Stomach (tissue), 9 donors: Measurements from ENCODE around the gene HBA2. TPM values are rescaled to one million over a fixed set of nuclear protein-coding genes. Genes with fewer than 3 reads are reported as not detected.
"Not testable (repeated sequence)": the region's sequence is repeated elsewhere in the genome, so short reads cannot be mapped to it uniquely, and the experiment has no call there.

Source experiments
- DNase-seq, 2 donors: peaks; one replicate each; pipeline versions ENCODE4 v3.0.0 to v3.0.0-alpha.2; 2013 to 2019
- H3K27ac ChIP-seq, 5 donors: fragments of 200-600 bp in 4 of 5; sonication (generic) in 4 of 5; one replicate each; pipeline ENCODE4 v1.5.1; 2013 to 2019; ENCODE audit warnings: mild to moderate bottlenecking in 1 of 5, moderate library complexity in 1 of 5
- H3K27me3 ChIP-seq, 3 donors: fragments of 200-600 bp; sonication (generic); one replicate each; pipeline ENCODE4 v1.5.1; 2017 to 2019; ENCODE audit warnings: mixed run types in 1 of 3
- H3K36me3 ChIP-seq, 4 donors: fragments of 200-600 bp; sonication (generic); 1 replicate in 3 of 4; 2 replicates in 1 of 4; pipeline ENCODE4 v1.5.1; 2016 to 2019
- H3K4me1 ChIP-seq, 4 donors: fragments of 200-600 bp; sonication (generic); one replicate each; pipeline ENCODE4 v1.5.1; 2016 to 2019
- H3K4me3 ChIP-seq, 4 donors: fragments of 200-600 bp; sonication (generic) in 3 of 4; one replicate each; pipeline ENCODE4 v1.5.1; 2016 to 2019; ENCODE audit warnings: mild to moderate bottlenecking in 1 of 4
- H3K9me3 ChIP-seq, 4 donors: fragments of 200-600 bp; sonication (generic); one replicate each; pipeline ENCODE4 v1.5.1; 2016 to 2019
- CTCF ChIP-seq, 7 experiments: fragments of 450-650 bp in 4 of 7; fragments of 200-600 bp in 3 of 7; sonication (generic) in 3 of 7; IDR thresholded peaks; one replicate each; pipeline ENCODE4 v1.5.1; 2016 to 2019; ENCODE audit warnings: antibody characterized with exemption in 7 of 7, control low read depth in 2 of 7, mild to moderate bottlenecking in 1 of 7
- EP300 ChIP-seq: sonication (generic); formaldehyde crosslinking; IDR thresholded peaks from one replicate; pipeline ENCODE4 v1.6.1; 2017; ENCODE audit warnings: antibody characterized with exemption
- POLR2A ChIP-seq, 4 donors: fragments of 450-650 bp; IDR thresholded peaks; one replicate each; pipeline ENCODE4 v1.6.1; 2016; ENCODE audit warnings: antibody characterized with exemption in 4 of 4, control low read depth in 2 of 4, mild to moderate bottlenecking in 1 of 4, moderate library complexity in 1 of 4
- POLR2AphosphoS5 ChIP-seq, 3 donors: sonication (generic); formaldehyde crosslinking; IDR thresholded peaks; one replicate each; pipeline ENCODE4 v1.6.1; 2016; ENCODE audit warnings: antibody characterized with exemption in 3 of 3
- WGBS, 5 donors: extraction: QIAGEN DNeasy Blood & Tissue Kit in 3 of 5; methylation state at CpG; one replicate each; pipeline versions ENCODE4 v1.1.5 to v1.1.7; 2013 to 2018; 5-methylcytosine and 5-hydroxymethylcytosine counted together
- intact Hi-C: fragments of 100-400 bp; cut with DNase I; formaldehyde crosslinking; loops from one replicate; pipeline ENCODE4 v1.15.1; 2023; ENCODE audit warnings: low total_unique reads
- polyA plus RNA-seq, 3 donors: library from polyadenylated mRNA; stranded (reverse); fragments of 200-250 nt; gene quantifications; one replicate each; pipeline ENCODE4 v1.2.3, GENCODE V29; 2013
- total RNA-seq, 5 donors: library from RNA; depleted of rRNA; stranded (reverse); fragments of >200 nt; gene quantifications; one replicate each; pipeline versions ENCODE4 v1.1.0 to v1.2.3, GENCODE V29; 2014 to 2016
- donor health status: healthy with polysubstance abuse.
- donor health status: Bipolar disorder and iron deficiency.
- donor health status: healthy.

HBA2 gene
- total and polyA plus RNA-seq, 8 donors = 3.5 to 570 (median 18.5) TPM; not detected in 1

GRCh38 chr16:154217-155030, 18.3 kb upstream of the HBA2 start:
- H3K27me3 ChIP-seq = peaks cover 0 to 72% (median 22%) of the 10 kb centered on the region in 3 donors
- peak; percentile 29 to 70 for DNase-seq
- H3K9me3 ChIP-seq = no peaks in the 10 kb centered on the region
- no peak for TF ChIP-seq CTCF (IDR thresholded peaks at IDR 0.05)
- TF ChIP-seq POLR2A (IDR thresholded peaks at IDR 0.05) = no peak
- TF ChIP-seq EP300 = no peak
- no peak for TF ChIP-seq POLR2AphosphoS5 (IDR thresholded peaks at IDR 0.05)
- H3K36me3 ChIP-seq = no peaks in the 10 kb centered on the region
- H3K27ac ChIP-seq = no peak overlapping the region
- 2 to 4% (median 3%) methylated on average over 28 to 52 of the region's 59 CpGs for WGBS, 5 donors
- peak overlapping the region; percentile 46 to 54 (median 50) for H3K4me3 ChIP-seq
- H3K4me1 ChIP-seq = peaks cover 8 to 11% (median 10%) of the 10 kb centered on the region in 4 donors
- intact Hi-C loops = no loop called here

GRCh38 chr16:155031-155398, 17.7 kb upstream of the HBA2 start:
- TF ChIP-seq EP300 (no peak), POLR2A (IDR thresholded peaks at IDR 0.05) (no peak), POLR2AphosphoS5 (IDR thresholded peaks at IDR 0.05) (no peak)
- peaks cover 0 to 73% (median 22%) of the 10 kb centered on the region in 3 donors for H3K27me3 ChIP-seq
- H3K9me3 ChIP-seq = no peaks in the 10 kb centered on the region
- no peak for DNase-seq
- peak overlapping the region in 3 of 4 donors; percentile 48 to 54 (median 51) for H3K4me3 ChIP-seq
- no peak overlapping the region for H3K27ac ChIP-seq
- H3K4me1 ChIP-seq = peaks cover 8 to 11% (median 10%) of the 10 kb centered on the region in 4 donors
- H3K36me3 ChIP-seq = no peaks in the 10 kb centered on the region
- intact Hi-C loops = no loop called here
- 58 to 78% (median 64%) methylated on average over 7 of the region's 7 CpGs for WGBS, 5 donors

- WGBS, 5 donors = 39 to 49% (median 47%) methylated on average over 6 of the region's 6 CpGs
- intact Hi-C loops = no loop called here
- TF ChIP-seq CTCF (IDR thresholded peaks at IDR 0.05) (no peak), POLR2A (IDR thresholded peaks at IDR 0.05) (no peak), EP300 (no peak), POLR2AphosphoS5 (IDR thresholded peaks at IDR 0.05) (no peak)
- peaks cover 6 to 9% (median 9%) of the 10 kb centered on the region in 4 donors for H3K4me1 ChIP-seq
- no peaks in the 10 kb centered on the region for H3K9me3 ChIP-seq
- no peak for DNase-seq
- H3K4me3 ChIP-seq = no peak overlapping the region
- H3K27ac ChIP-seq = no peak overlapping the region
- H3K36me3 ChIP-seq = no peaks in the 10 kb centered on the region
- H3K27me3 ChIP-seq = peaks cover 0 to 85% (median 20%) of the 10 kb centered on the region in 3 donors
These were observed 13.4 kb upstream of the HBA2 start for GRCh38 chr16:159136-159849.

- intact Hi-C loops, H3K4me3 ChIP-seq, H3K36me3 ChIP-seq, DNase-seq, H3K4me1 ChIP-seq, H3K27ac ChIP-seq, H3K9me3 ChIP-seq: not testable (repeated sequence)
- peaks cover 0 to 80% (median 14%) of the 10 kb centered on the region in 3 donors for H3K27me3 ChIP-seq
- 67 to 96% (median 72%) methylated on average over 4 to 20 of the region's 20 CpGs for WGBS, 5 donors
These were observed 12.4 kb upstream of the HBA2 start for GRCh38 chr16:160242-160641.

GRCh38 chr16:160691-161190, 11.9 kb upstream of the HBA2 start:
- no peak for TF ChIP-seq EP300
- no peak for TF ChIP-seq POLR2AphosphoS5 (IDR thresholded peaks at IDR 0.05)
- no peak for TF ChIP-seq CTCF (IDR thresholded peaks at IDR 0.05)
- no peak for TF ChIP-seq POLR2A (IDR thresholded peaks at IDR 0.05)
- WGBS, 5 donors = 55 to 65% (median 60%) methylated on average over 12 to 18 of the region's 18 CpGs

More at GRCh38 chr16:160691-161190, 11.9 kb upstream of the HBA2 start:
- peaks cover 8 to 9% (median 9%) of the 10 kb centered on the region in 4 donors for H3K4me1 ChIP-seq
- H3K27ac ChIP-seq = no peak overlapping the region
- intact Hi-C loops = no loop called here
- DNase-seq = no peak
- no peak overlapping the region for H3K4me3 ChIP-seq
- no peaks in the 10 kb centered on the region for H3K36me3 ChIP-seq
- H3K27me3 ChIP-seq = peaks cover 4 to 80% (median 15%) of the 10 kb centered on the region in 3 donors
- no peaks in the 10 kb centered on the region for H3K9me3 ChIP-seq
